IMR-90 (cell line): Measurements from ENCODE around the gene TRIM2.

Source experiments
- BHLHE40 ChIP-seq: fragments of 150-350 bp; IDR thresholded peaks from 2 replicates; pipeline ENCODE4 v1.6.1; 2016; ENCODE audit warnings: mild to moderate bottlenecking, low read depth, low read length
- CEBPB ChIP-seq: IDR thresholded peaks from 2 replicates; pipeline ENCODE4 v1.6.1; 2012; ENCODE audit warnings: low read depth, low read length, improper control_type of control experiment
- CHD1 ChIP-seq: IDR thresholded peaks from 2 replicates; pipeline ENCODE4 v1.6.1; 2012; ENCODE audit warnings: low read depth, low read length, improper control_type of control experiment
- CTCF ChIP-seq: conservative IDR thresholded peaks from 2 replicates; pipeline ENCODE4 v1.5.1; 2012; ENCODE audit warnings: mild to moderate bottlenecking, low read depth, low read length, improper control_type of control experiment
- FOS ChIP-seq: fragments of 150-350 bp; IDR thresholded peaks from 2 replicates; pipeline ENCODE4 v1.6.1; 2016; ENCODE audit warnings: low read depth, low read length
- MAFK ChIP-seq: IDR thresholded peaks from 2 replicates; pipeline ENCODE4 v1.6.1; 2012; ENCODE audit warnings: low read depth, low read length, improper control_type of control experiment
- MAZ ChIP-seq: IDR thresholded peaks from 2 replicates; pipeline ENCODE4 v1.6.1; 2012; ENCODE audit warnings: low read depth, mild to moderate bottlenecking, low read length, improper control_type of control experiment, moderate library complexity, borderline replicate concordance
- MXI1 ChIP-seq: IDR thresholded peaks from 2 replicates; pipeline ENCODE4 v1.6.1; 2012; ENCODE audit warnings: low read depth, mild to moderate bottlenecking, low read length, moderate library complexity, borderline replicate concordance
- POLR2A ChIP-seq: IDR thresholded peaks from 2 replicates; pipeline ENCODE4 v1.6.1; 2012; ENCODE audit warnings: mild to moderate bottlenecking, low read depth, low read length
- RAD21 ChIP-seq: IDR thresholded peaks from 2 replicates; pipeline ENCODE4 v1.6.1; 2012; ENCODE audit warnings: low read length, improper control_type of control experiment

DNA sequence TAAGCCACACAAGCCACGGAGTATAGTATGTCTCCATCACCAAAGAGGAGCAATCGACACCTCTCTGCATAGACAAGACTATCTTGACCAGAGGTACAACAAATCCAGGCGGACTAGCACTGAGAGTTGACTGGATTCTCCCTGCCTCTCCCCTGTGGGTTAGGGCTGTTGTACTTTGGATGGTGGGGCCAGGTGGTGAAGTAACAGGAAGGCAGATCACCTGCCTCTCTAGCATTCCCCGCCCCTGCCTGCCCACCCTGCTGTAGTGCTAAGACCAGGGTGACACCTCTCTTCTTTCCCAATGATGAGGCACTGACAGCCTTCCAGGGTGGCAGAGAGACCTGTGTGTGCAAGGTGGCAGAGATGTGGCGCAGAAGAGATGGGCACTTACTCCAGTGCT, 47.5 kb upstream of the TRIM2 start:
- TF ChIP-seq CTCF (no peak), MAFK (no peak), MXI1 (no peak), POLR2A (no peak), CHD1 (no peak), CEBPB (no peak), MAZ (no peak), RAD21 (no peak), BHLHE40 (no peak), FOS (no peak)
